HG03432 (cell line): ENCODE data around the gene FTCD.
"Not testable (repeated sequence)": the region's sequence is repeated elsewhere in the genome, so short reads cannot be mapped to it uniquely, and the experiment has no call there.

ENCODE experiments used
- ATAC-seq: cut with Tn5 transposase; IDR thresholded peaks from one replicate; pipeline ENCODE4 v1.9.1; 2021; ENCODE audit warnings: mild to moderate bottlenecking, moderate library complexity; ENCODE audit not compliant: unreplicated experiment

The FTCD gene

GRCh38 chr21:46188226-46189212 is 33.1 kb upstream of the FTCD start:
- no peak for ATAC-seq

DNA sequence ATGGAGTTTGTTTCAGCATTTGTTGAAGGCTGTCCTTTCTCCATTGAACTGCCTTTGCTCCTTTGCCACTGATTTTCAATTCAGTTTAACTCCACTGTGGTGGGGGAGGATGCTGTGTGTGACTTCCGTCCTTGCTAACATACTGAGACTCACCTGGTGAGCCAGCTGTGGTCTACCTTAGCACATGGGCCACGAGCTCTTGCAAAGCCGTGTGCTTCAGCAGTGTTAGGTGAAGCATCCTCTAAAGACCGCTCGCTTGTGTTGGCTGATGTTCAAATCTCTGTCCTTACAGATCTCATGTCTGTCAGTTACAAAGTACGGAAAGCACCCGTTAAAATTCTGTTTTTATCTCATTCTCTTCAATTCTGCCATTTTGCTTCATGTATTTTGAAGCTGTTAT is 32.4 kb upstream of the FTCD start:
- ATAC-seq: no peak

DNA sequence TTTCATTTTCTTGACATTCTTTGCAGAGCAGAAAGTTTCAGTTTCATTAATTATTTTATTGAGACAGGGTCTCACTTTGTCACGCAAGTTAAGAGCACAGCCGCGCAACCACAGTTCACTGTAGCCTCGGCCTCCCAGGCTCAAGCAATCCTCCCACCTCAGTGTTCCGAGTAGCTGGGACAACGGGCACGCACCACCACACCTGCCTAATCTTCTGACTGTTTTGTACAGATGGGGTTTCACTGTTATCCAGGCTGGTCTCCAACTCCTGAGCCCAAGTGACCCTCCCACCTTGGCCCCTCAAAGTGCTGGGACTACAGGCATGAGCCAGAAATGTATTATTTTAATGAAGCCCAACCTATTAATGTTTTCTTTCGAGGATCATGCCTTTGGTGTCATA is 31.9 kb upstream of the FTCD start:
- ATAC-seq: no peak

DNA sequence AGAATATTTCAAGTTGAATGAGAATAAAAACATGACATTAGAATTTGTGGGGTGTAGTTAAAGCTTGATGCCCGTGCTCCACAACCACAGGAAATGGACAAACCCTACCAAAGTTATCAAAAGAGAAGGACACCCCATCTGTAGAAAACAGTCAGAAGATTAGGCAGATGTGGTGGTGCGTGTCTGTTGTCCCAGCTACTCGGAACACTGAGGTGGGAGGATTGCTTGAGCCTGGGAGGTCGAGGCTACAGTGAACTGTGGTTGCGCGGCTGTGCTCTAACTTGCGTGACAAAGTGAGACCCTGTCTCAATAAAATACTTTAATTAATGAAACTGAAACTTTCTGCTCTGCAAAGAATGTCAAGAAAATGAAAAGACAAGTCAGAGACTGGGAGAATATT is 30.3 kb upstream of the FTCD start:
- no peak for ATAC-seq

DNA sequence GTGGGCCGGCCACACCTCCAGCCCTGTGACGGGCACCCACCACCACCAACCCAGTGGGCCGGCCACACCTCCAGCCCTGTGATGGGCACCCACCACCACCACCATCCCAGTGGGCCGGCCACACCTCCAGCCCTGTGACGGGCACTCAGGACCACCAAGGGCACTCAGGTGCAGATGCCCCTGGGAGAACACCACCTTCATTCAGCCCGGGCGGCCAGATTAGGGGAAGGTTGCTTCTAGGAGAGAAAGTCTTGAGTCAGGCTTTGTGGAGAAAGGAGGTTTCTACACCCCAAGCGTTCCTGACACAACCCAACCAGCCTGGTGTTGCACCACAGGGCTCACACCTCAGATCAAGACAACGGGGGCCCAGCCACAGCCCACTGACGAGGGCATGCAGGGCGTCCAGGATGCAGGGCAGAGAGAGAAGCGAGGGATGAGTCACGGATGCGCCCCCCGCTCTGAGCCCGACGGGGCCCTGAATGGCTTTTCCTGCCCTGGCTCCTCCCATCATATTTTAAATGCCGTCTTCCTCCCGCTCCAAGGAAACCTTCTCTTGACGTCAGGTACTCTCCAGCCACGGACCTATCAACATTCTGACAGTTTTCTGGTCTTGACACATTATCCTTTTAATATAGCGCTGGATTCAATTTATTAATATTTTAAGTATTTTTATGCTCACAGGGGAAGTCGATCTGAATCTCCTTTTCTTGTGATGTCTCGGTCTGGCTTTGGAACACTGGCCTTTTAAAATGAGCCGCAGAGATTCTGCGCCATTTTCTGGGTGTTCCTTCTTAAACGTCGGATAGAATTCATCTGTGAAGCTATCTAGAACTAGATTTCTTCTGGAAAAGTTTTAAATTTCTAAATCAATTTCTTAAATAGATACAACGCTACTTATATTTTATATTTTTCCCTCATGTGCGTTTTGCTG is 29.5 kb upstream of the FTCD start:
- no peak for ATAC-seq

DNA sequence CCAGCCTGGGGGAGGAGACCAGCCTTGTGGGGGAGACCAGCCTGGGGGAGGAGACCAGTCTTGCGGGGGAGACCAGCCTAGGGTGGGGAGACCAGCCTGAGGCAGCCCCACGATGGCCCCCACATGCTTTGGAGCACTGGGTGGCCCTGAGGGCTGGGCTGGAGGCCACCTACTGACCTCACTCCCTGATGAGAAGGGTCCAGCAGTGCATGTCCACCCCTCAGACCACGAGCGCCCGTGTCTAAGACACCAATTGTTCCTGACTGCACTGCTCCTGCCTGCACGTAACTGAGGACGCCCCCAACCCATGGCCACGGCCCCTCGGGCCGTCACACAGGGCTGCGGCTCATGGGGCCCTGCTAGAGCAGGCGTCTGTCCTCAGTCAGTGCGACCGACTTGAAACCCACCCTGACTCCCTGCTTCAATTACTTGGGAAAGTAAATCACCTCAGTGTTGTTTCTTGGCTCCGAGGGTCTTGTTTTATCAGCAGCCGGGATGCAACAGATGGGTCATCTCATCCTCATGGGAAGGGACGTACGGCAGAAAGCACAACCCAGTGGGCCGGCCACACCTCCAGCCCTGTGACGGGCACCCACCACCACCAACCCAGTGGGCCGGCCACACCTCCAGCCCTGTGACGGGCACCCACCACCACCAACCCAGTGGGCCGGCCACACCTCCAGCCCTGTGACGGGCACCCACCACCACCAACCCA is 28.7 kb upstream of the FTCD start, which contains the start of gene SPATC1L:
Gene SPATC1L, minus strand, starts transcription at position 550 of the 715 bp plus-strand sequence. CDS start 1,643 bp downstream, outside the sequence.
- no peak for ATAC-seq

GRCh38 chr21:46183337-46183909 is 28.0 kb upstream of the FTCD start:
- not testable (repeated sequence) for ATAC-seq

DNA sequence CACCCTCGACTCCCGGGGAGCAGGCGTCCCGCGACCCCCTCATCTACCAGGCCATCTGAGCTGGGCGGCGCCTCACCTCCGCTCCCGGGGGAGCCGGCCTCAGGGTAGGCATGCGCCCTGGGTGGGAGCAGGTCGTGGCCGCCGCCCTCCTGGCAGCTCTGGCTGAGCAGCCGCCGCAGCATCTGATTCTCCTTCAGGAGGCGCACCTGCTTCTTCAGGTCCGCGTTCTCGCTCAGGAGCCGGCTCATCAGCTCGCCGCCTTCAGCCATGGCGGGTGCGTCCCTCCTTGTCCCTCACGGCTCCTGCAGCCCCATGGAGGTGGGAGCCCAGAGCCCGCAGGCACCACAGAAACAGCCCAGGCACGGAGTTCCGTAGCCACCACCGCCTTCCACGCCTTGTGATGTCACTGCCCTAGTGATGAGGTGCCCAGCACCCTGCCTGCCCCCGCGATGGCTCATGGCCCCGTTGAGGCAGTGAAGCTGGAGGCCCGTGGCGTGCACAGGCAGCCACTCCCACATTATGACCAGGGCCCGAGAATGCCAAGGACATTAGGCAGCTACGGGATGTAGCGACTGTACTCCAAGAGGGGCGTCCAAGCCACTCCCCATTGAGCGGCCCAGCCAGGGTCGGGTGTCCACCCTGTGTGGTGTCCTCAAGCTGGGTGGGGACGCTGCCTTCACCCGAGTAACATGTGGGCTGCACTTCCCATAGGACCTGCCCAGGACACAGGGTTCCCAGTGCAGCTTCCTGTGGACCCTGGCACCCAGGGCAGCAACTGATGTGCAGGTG is 27.4 kb upstream of the FTCD start:
- ATAC-seq: no peak

- ATAC-seq: no peak
Observed at GRCh38 chr21:46181953-46182547, 26.7 kb upstream of the FTCD start.

GRCh38 chr21:46181436-46181835 is 26.1 kb upstream of the FTCD start:
- no peak for ATAC-seq

DNA sequence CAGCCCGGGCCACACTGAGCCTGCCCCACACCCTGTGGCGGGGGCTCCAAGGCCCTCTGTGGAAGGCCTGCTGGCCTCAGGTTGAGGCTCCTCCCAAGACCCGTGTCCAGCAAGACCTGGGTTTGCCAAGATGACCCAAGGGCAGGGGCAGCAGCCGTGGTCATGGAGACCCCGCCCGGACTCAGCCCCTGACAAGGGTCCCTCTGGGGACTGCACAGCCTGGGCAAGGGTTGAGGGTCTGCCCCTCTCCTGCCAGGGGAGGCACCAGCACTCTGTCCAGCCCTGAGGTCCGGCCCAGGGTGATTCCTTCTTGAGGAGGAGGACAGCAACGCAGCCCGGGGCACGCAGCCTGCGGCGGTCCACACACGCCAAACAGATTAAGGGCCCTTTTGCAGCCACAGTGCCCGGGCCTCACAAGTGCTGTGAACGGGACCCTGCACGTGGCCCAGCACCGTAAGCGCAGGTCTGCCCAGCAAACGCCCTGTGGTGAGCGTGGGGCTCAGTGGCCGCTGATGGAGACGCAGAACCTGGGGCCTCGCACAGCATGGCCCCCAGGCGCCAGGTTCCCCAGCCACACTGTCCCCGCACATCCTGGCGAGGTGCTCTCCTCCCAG is 25.5 kb upstream of the FTCD start:
- ATAC-seq: no peak

DNA sequence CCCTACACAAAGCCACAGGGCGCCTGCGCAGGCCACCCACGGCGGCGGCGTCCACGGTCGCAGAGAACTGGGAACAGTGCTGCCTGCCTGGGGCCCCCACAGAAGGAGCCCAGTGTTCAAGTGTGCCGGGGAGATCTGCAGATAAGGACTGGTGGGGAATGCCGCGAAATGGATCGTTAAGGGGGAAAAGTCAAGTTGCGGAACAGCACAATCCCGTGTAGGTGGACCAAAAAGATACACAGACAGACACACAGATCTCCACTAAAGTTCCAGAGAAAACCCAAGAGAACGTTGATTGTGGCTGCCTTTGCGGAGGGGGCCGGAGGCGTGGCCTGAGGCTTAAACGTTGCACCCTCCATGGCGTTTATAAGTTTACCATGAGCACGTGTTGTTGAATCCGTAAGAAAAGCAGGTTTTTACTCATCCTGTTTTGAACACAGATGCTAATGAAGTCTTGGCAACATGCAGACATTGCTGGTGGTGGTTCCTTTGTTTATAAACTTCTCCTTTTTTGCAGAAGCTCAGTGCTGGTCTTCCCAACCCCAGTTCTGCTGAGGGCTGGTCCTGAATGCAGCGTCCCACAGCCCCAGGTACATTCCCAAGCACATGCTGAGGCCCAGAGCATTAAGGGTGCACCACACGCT is 24.8 kb upstream of the FTCD start:
- no peak for ATAC-seq

- no peak for ATAC-seq
Observed at GRCh38 chr21:46179708-46180078, 24.3 kb upstream of the FTCD start.

- ATAC-seq: no peak
Observed at GRCh38 chr21:46178961-46179360, 23.6 kb upstream of the FTCD start.

DNA sequence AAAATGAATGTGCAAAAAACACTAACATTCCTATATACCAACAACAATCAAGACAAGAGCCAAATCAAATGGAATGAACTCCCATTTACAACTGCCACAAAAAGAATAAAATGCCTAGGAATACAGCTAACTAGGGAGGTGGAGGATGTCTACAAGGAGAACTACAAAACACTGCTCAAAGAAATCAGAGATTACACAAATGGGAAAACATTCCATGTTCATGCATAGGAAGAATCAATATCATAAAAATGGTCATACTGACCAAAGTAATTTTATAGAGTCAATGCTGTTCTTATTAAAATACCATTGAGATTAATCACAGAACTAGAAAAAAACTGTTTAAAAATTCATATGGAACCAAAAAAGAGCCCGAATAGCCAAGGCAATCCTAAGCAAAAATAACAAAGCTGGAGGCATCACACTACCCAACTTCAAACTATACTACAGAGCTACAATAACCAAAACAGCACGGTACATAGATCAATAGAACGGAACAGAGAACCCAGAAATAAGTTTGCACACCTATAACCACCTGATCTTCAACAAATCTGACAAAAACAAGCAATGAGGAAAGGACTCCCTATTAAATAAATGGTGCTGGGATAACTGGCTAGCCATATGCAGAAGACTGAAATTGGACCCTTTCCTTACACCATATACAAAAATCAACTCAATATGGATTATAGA is 21.2 kb upstream of the FTCD start:
- ATAC-seq: not testable (repeated sequence)

DNA sequence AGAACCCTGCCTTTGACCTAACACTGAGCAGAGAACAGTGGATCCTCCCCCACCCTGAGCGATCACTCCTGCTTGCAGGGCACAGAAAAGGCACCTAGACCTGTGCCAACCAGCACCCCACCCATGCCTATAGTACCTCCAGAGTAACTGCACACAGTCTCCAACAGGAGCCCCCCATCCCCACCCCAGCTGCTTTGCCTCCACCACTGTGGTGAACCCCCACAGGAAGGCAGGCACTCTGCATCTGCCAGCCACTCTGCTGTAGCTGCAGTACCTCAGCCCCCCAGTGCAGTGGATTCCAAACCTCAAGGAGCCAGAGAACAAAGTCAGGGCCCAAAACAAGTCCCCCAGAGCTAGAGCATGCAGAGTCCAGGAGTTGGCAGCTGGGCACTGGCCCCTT is 18.2 kb upstream of the FTCD start:
- ATAC-seq: no peak

- no peak for ATAC-seq
Observed at GRCh38 chr21:46172863-46173528, 17.6 kb upstream of the FTCD start.
